ENCODE results near the gene CCL28.
A peak's percentile ranks its signal among the peaks of the same experiment; 100 is the strongest.
"Not testable (repeated sequence)": the region's sequence is repeated elsewhere in the genome, so short reads cannot be mapped to it uniquely, and the experiment has no call there.

CCL28 gene

DNA sequence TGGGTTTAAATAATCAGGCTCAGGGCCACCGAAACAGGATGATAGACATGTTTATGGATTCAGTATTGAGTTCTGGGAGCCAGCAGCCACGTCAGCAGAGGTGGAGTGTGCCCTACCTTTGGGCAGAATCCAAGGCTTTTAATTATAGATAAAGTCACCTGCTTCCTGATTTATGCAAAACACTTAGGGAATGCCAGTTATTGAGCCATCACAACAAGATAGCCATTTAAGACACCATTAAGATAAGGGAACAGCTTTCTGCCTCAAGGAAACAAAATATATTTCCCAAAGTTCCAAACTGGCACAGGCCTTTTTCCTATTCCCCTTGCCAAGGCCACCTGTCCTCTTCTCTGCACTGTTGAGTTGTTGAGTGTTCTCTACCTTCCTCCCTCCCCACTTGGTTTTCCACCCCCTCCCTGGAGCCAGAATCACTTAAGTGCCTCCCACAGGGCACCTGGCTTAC, 2.4 kb downstream of the CCL28 start:
- DNase-seq (ENCODE audit: low spot score) = no peak

DNA sequence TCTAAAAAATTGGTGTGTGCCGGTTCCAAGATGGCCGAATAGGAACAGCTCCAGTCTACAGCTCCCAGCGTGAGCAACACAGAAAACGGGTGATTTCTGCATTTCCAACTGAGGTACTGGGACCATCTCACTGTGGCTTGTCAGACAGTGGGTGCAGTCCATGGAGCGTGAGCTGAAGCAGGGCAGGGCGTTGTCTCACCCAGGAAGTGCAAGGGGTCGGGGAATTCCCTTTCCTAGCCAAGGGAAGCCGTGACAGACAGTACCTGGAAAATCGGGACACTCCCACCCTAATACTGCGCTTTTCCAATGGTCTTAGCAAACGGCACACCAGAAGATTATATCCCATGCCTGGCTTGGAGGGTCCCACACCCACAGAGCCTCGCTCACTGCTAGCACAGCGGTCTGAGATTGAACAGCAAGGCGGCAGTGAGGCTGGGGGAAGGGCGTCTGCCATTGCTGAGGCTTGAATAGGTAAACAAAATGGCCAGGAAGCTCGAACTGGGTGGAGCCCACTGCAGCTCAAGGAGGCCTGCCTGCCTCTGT, 9.6 kb downstream of the CCL28 start:
- DNase-seq (ENCODE audit: low spot score) = not testable (repeated sequence)

- DNase-seq (ENCODE audit: low spot score) = no peak
Measured at GRCh38 chr5:43401827-43402226, 10.4 kb downstream of the CCL28 start.

DNA sequence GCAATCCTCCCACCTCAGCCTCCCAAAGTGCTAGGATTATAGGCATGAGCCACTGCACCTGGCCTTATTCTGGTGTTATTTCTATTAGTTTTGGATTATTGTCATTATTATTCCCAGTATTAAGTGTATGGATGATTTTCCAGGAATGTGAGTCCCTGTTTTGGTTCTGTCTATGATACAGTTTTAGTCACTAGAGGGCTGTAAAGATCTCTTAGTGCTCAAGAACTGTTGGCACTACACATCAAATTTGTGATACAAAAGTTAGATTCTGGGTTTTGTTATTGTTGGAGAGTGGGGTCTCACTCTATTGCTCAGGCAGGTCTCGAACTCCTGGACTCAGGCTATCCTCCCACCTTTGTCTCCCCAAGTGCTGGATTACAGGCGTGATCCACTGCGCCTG, 12.1 kb downstream of the CCL28 start:
- DNase-seq (ENCODE audit: low spot score) = no peak

- peak; percentile 31 for DNase-seq (ENCODE audit: low spot score)
Measured at GRCh38 chr5:43396762-43397304, 15.4 kb downstream of the CCL28 start.

DNA sequence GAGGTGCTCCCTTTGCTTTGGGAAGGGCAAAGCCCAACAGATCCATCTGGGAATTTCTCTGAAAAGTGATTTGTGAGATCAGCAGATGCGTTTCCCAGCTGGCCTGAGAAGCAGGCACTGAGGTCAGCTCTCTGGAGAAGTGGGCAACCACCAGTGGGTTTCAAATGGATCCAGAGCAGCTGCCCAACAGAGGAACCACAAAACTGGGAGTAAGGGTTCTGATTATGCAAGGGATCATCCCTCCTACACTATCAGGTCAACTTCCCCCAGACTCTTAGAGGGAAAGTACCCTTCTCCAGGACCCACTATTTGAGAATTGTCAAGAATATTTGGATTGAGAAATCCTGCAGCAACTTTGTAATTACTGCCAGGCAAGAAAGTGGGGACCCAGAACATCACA, 21.7 kb downstream of the CCL28 start:
- DNase-seq (ENCODE audit: low spot score) = no peak

- peak; percentile 74 for DNase-seq (ENCODE audit: low spot score)
Measured at GRCh38 chr5:43389679-43390329, 22.4 kb downstream of the CCL28 start.

GRCh38 chr5:43386960-43387362, 25.2 kb downstream of the CCL28 start:
- DNase-seq (ENCODE audit: low spot score) = no peak

GRCh38 chr5:43376496-43377140, 35.6 kb downstream of the CCL28 start:
- DNase-seq (ENCODE audit: low spot score) = no peak

DNA sequence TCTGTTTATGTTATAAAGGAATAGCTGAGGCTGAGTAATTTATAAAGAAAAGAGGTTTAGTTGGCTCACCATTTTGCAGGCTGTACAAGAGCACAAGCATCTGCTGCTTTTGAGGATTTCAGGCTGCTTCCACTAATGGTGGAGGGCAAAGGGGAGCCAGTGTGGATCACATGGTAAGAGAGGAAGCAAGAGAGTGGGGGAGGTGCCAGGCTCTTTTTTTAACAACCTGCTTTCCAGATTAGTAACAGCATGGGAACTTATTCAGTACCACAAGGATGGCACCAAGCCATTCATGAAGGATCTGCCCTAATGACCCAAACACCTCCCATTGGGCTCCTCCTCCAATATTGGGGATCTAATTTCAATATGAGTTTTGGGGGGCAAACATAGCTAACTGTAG, 40.4 kb downstream of the CCL28 start:
- no peak for DNase-seq (ENCODE audit: low spot score)

DNA sequence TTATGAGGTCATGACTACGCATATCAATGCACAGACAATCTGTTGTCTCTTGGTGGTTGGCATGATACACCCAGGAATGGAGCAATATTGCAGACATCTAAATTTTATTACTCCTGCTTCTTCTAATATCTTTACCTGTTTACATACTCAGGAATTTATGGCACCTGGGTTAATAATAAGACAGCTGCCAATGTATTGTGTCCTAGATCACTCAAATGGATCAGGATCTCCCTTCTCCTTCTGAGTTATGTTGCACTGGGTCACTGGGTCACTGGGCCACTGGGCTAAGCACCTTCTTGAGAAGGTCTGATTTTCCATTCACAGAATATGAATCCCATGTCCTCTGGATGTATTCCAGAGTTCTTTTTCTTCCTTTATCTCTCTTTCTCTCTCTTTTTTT, 41.8 kb downstream of the CCL28 start:
- no peak for DNase-seq (ENCODE audit: low spot score)

DNA sequence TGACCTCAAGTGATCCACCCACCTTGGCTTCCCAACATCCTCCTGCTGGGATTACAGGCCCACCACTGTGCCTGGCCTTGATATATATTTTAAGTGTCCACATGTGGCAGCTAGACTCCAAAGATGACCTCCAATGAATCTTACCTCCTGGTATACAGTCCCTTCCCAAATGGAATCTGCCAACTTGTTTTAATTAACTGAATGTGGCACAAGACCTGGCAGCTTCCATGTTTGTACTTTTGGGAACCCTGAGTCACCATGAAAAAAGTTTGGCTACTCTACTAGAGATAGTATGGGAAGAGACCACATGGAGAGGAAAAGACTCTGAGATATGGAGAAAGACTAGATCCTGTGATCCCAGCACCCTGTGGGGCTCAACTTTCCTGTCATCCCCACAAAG, 42.5 kb downstream of the CCL28 start:
- no peak for DNase-seq (ENCODE audit: low spot score)

GRCh38 chr5:43367909-43368669, 44.1 kb downstream of the CCL28 start:
- no peak for DNase-seq (ENCODE audit: low spot score)

- no peak for DNase-seq (ENCODE audit: low spot score)
Measured at GRCh38 chr5:43367453-43367852, 44.7 kb downstream of the CCL28 start.

- not testable (repeated sequence) for DNase-seq (ENCODE audit: low spot score)
Measured at GRCh38 chr5:43366680-43367246, 45.4 kb downstream of the CCL28 start.

- DNase-seq (ENCODE audit: low spot score) = not testable (repeated sequence)
Measured at GRCh38 chr5:43365155-43365554, 47.0 kb downstream of the CCL28 start.

GRCh38 chr5:43363445-43364152, 48.6 kb downstream of the CCL28 start:
- DNase-seq (ENCODE audit: low spot score) = no peak

DNA sequence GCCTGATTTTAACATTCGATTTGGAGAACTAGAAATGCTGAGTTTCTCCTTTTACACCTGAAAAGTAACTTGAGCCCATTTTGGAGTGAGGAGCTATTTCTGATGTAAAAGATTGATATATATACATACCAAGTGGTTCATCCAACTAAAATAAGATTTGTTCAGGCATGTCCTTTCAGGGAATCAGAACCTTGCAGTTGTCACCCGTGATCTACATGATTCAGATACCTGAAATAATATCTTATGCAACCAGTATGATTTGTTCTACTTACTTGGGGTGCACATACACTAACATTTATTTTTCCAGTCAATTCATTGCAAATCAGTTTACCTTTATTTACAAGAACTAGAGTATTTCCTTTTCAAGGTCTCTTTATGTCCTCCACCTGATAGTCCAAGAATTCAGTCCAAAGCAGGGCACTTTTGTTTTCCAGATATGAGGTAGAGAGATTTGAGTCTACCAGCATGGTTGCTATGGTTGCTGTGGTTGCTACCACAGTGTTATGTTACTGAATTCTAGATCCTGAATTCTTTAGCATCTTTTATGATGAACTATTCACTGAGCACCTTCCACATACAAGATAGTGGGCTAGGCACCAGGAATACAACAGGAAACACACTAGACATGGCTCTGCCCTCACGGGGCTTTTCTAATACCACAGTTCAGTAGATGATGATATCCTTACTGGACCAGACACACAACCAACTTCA, 49.3 kb downstream of the CCL28 start:
- DNase-seq (ENCODE audit: low spot score) = no peak

DNA sequence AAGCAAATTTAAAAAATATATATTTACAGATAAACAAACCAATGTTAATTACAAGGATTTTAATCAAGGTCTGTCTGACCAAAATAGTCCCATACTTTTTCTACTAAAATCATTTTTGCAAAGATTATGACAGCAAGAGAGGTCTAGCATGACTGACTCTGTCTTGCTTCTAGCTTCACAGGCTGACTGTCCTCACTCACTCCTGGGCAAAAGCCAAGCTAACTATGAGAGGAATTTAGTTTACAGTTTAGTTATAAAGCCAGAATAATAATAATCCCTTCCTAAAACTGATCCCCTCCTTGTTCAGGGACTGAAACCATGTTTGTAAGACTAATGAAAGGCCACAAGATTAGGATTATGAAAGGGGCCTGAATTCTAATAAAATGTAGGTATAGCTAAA, 53.5 kb downstream of the CCL28 start:
- DNase-seq (ENCODE audit: low spot score) = no peak

DNA sequence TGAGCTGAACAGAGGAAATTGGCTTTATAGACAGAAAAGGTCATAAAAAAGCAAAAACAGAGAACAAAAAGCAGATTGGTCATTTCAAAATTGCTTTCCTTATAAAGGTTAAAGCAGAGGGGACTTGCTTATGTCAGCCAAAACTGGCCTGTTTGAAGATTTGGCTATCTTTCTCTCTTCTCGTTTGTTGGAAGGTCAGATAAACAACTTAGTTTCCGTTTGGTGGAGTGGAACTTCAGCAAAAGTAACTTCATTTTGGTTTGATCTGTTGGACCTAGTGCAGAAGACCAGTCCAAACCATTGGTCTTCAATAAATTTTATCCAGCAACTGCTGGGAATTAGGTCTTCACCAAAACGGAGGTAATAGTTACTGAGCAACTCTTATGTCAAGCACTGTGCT, 53.9 kb downstream of the CCL28 start:
- no peak for DNase-seq (ENCODE audit: low spot score)

GRCh38 chr5:43357878-43358281, 54.3 kb downstream of the CCL28 start:
- no peak for DNase-seq (ENCODE audit: low spot score)

Measured in hematopoietic multipotent progenitor cell treated with erythropoietin and hydrocortisone succinate and interleukin-3 and kit ligand, for 15 days (in vitro differentiated cells).